ENCODE measurements around the gene PDK2. TPM values are rescaled to one million over a fixed set of nuclear protein-coding genes. Genes with fewer than 3 reads are reported as not detected.

The PDK2 gene
- total and polyA plus RNA-seq, 10 of the 15 experiments (the other 5 are each of a cell fraction or from before 2014, with no cell fraction given): 0.98 to 22.6 (median 12.3) TPM

DNA sequence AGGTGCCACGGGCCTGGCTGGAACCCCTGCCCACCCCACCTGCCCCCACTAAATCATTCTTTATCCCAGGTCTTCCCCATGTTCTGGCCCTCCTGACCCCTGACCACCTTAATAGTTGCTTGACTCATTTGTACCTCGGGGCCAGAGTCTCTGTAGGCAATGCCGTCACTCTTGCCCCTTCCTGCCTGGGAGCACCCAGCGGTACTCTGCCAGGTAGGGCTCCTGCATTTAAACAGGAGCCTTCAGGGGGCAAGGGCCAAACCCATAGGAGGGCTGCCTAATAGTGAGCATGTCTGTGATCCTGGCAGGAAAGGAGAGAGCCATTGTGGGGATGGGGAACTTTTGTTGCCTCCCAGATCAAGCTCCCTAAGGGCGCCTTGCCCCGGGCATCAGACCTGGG is 48.1 kb upstream of the PDK2 start:
- no peak overlapping the region for H3K9ac ChIP-seq (ENCODE audit: control insufficient read depth, insufficient read depth, low read length)
- H3K9me3 ChIP-seq (replicated peaks; ENCODE audit: control insufficient read depth, insufficient read depth, low read length): no peaks in the 10 kb centered on the region; the same call in 2 of the 3 replicates
- no peaks in the 10 kb centered on the region for H3K36me3 ChIP-seq (ENCODE audit: control insufficient read depth in 2 of 2, insufficient read depth in 2 of 2, low read length in 1 of 2)
- ChIA-PET CTCF (interaction anchor here (1.3 kb wide), 1 partner anchor 47 kb away, joined by 3 read pairs; no protein-coding TSS in a partner anchor), RAD21 (ENCODE audit: unreplicated experiment) (no interaction called here), POLR2A (interaction anchor here (0.6 kb wide), 1 partner anchor 1143 kb away, joined by 3 read pairs; no protein-coding TSS in a partner anchor), SMC1A (ENCODE audit: uncharacterized antibody, unreplicated experiment) (no interaction called here)
- H4K20me1 ChIP-seq (ENCODE audit: control insufficient read depth, insufficient read depth): no peaks in the 10 kb centered on the region
- no peaks in the 10 kb centered on the region for H3K79me2 ChIP-seq (ENCODE audit: control insufficient read depth, insufficient read depth, low read length)
- FAIRE-seq: no peak
- TF ChIP-seq HCFC1 (IDR thresholded peaks at IDR 0.05; ENCODE audit: low read length): no peak
- no peak for TF ChIP-seq CHD4 (IDR thresholded peaks at IDR 0.05)
- no peak for TF ChIP-seq IRF4 (IDR thresholded peaks at IDR 0.05; ENCODE audit: low read depth, low read length)
- no peak for TF ChIP-seq GABPA (IDR thresholded peaks at IDR 0.05; ENCODE audit: low read depth)
- TF ChIP-seq SMAD5 (IDR thresholded peaks at IDR 0.05; ENCODE audit: low read depth): no peak
- TF ChIP-seq RAD51 (IDR thresholded peaks at IDR 0.05): no peak
- no peak for TF ChIP-seq ATF3 (IDR thresholded peaks at IDR 0.05; ENCODE audit: borderline replicate concordance, extremely low read depth, low read depth, low read length)
- no peak for TF ChIP-seq NFIC (IDR thresholded peaks at IDR 0.05; ENCODE audit: low read depth, low read length)
- TF ChIP-seq, protein P1, sequence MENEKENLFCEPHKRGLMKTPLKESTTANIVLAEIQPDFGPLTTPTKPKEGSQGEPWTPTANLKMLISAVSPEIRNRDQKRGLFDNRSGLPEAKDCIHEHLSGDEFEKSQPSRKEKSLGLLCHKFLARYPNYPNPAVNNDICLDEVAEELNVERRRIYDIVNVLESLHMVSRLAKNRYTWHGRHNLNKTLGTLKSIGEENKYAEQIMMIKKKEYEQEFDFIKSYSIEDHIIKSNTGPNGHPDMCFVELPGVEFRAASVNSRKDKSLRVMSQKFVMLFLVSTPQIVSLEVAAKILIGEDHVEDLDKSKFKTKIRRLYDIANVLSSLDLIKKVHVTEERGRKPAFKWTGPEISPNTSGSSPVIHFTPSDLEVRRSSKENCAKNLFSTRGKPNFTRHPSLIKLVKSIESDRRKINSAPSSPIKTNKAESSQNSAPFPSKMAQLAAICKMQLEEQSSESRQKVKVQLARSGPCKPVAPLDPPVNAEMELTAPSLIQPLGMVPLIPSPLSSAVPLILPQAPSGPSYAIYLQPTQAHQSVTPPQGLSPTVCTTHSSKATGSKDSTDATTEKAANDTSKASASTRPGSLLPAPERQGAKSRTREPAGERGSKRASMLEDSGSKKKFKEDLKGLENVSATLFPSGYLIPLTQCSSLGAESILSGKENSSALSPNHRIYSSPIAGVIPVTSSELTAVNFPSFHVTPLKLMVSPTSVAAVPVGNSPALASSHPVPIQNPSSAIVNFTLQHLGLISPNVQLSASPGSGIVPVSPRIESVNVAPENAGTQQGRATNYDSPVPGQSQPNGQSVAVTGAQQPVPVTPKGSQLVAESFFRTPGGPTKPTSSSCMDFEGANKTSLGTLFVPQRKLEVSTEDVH (IDR thresholded peaks at IDR 0.05; ENCODE audit: low read depth, partially characterized antibody): no peak
- no peak for TF ChIP-seq ATF7 (IDR thresholded peaks at IDR 0.05; ENCODE audit: low read depth)
- no peaks in the 10 kb centered on the region for H3K27me3 ChIP-seq (replicated peaks in 1 of 2; ENCODE audit: control insufficient read depth in 2 of 2, insufficient read depth in 2 of 2, low read length in 1 of 2)
- 55% methylated on average over 6 of the region's 6 CpGs for whole genome bisulfite sequencing (ENCODE audit: insufficient coverage, insufficient replicate concordance, low lambda C conversion rate, missing lambda C conversion rate)
- intact Hi-C loops (cut with micrococcal nuclease; ENCODE audit: unreplicated experiment): no loop called here
- ATAC-seq: no peak
- in situ Hi-C loops (cut with MboI): no loop called here
- H3K4me2 ChIP-seq (ENCODE audit: control insufficient read depth, insufficient read depth): no peak overlapping the region
- no peak for DNase-seq (ENCODE audit: low read depth, low spot score)
- H3K4me3 ChIP-seq: no peak overlapping the region
- H3K27ac ChIP-seq (ENCODE audit: control insufficient read depth, insufficient read depth): no peak overlapping the region
- peaks cover 9% of the 10 kb centered on the region for H3K4me1 ChIP-seq (ENCODE audit: control insufficient read depth, insufficient read depth, low read length)
- no peak overlapping the region for H2AFZ ChIP-seq (ENCODE audit: control insufficient read depth, low read depth, low read length)
- BruUV-seq (replicated peaks): no TSS peak
